NCI-H2081 (cell line): ENCODE measurements around the gene MAPT.
"Not testable (repeated sequence)": the region's sequence is repeated elsewhere in the genome, so short reads cannot be mapped to it uniquely, and the experiment has no call there.

Experiments
- DNase-seq, 2 experiments: peaks; one replicate each; lab custom pipeline; 2025; lab: John Stamatoyannopoulos, UW

Gene MAPT

DNA sequence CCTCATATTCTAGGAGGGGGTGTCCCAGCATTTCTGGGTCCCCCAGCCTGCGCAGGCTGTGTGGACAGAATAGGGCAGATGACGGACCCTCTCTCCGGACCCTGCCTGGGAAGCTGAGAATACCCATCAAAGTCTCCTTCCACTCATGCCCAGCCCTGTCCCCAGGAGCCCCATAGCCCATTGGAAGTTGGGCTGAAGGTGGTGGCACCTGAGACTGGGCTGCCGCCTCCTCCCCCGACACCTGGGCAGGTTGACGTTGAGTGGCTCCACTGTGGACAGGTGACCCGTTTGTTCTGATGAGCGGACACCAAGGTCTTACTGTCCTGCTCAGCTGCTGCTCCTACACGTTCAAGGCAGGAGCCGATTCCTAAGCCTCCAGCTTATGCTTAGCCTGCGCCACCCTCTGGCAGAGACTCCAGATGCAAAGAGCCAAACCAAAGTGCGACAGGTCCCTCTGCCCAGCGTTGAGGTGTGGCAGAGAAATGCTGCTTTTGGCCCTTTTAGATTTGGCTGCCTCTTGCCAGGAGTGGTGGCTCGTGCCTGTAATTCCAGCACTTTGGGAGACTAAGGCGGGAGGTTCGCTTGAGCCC, 116.3 kb downstream of the MAPT start:
- DNase-seq: no peak

DNA sequence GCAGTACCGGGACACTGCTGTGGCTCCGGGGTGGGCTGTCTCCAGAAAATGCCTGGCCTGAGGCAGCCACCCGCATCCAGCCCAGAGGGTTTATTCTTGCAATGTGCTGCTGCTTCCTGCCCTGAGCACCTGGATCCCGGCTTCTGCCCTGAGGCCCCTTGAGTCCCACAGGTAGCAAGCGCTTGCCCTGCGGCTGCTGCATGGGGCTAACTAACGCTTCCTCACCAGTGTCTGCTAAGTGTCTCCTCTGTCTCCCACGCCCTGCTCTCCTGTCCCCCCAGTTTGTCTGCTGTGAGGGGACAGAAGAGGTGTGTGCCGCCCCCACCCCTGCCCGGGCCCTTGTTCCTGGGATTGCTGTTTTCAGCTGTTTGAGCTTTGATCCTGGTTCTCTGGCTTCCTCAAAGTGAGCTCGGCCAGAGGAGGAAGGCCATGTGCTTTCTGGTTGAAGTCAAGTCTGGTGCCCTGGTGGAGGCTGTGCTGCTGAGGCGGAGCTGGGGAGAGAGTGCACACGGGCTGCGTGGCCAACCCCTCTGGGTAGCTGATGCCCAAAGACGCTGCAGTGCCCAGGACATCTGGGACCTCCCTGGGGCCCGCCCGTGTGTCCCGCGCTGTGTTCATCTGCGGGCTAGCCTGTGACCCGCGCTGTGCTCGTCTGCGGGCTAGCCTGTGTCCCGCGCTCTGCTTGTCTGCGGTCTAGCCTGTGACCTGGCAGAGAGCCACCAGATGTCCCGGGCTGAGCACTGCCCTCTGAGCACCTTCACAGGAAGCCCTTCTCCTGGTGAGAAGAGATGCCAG, 117.6 kb downstream of the MAPT start:
- no peak for DNase-seq

DNA sequence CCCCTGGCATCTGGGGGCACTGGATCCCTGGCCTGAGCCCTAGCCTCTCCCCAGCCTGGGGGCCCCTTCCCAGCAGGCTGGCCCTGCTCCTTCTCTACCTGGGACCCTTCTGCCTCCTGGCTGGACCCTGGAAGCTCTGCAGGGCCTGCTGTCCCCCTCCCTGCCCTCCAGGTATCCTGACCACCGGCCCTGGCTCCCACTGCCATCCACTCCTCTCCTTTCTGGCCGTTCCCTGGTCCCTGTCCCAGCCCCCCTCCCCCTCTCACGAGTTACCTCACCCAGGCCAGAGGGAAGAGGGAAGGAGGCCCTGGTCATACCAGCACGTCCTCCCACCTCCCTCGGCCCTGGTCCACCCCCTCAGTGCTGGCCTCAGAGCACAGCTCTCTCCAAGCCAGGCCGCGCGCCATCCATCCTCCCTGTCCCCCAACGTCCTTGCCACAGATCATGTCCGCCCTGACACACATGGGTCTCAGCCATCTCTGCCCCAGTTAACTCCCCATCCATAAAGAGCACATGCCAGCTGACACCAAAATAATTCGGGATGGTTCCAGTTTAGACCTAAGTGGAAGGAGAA, 118.2 kb downstream of the MAPT start:
- DNase-seq: no peak

DNA sequence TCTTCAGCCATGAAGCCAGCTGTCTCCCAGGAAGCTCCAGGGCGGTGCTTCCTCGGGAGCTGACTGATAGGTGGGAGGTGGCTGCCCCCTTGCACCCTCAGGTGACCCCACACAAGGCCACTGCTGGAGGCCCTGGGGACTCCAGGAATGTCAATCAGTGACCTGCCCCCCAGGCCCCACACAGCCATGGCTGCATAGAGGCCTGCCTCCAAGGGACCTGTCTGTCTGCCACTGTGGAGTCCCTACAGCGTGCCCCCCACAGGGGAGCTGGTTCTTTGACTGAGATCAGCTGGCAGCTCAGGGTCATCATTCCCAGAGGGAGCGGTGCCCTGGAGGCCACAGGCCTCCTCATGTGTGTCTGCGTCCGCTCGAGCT, 118.8 kb downstream of the MAPT start:
- no peak for DNase-seq

DNA sequence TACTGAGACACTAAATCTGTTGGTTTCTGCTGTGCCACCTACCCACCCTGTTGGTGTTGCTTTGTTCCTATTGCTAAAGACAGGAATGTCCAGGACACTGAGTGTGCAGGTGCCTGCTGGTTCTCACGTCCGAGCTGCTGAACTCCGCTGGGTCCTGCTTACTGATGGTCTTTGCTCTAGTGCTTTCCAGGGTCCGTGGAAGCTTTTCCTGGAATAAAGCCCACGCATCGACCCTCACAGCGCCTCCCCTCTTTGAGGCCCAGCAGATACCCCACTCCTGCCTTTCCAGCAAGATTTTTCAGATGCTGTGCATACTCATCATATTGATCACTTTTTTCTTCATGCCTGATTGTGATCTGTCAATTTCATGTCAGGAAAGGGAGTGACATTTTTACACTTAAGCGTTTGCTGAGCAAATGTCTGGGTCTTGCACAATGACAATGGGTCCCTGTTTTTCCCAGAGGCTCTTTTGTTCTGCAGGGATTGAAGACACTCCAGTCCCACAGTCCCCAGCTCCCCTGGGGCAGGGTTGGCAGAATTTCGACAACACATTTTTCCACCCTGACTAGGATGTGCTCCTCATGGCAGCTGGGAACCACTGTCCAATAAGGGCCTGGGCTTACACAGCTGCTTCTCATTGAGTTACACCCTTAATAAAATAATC, 119.3 kb downstream of the MAPT start:
- DNase-seq: no peak

DNA sequence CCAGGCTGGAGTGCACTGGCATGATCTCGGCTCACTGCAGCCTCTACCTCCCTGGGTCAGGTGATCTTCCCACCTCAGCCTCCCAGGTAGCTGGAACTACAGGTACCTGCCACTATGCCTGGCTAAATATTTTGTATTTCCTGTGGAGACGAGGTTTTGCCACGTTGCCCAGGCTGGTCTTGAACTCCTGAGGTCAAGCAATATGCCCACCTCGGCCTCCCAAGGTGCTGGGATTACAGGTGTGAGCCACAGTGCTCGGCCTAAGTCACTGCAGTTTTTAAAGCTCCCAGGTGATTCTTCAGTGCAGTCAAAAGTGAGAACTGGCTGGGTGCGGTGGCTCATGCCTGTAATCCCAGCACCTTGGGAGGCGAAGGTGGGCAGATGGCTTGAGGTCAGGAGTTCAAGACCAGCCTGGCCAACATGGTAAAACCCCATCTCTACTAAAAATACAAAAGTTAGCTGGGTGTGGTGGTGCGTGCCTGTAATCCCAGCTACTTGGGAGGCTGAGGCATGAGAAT, 125.1 kb downstream of the MAPT start:
- DNase-seq: not testable (repeated sequence)

DNA sequence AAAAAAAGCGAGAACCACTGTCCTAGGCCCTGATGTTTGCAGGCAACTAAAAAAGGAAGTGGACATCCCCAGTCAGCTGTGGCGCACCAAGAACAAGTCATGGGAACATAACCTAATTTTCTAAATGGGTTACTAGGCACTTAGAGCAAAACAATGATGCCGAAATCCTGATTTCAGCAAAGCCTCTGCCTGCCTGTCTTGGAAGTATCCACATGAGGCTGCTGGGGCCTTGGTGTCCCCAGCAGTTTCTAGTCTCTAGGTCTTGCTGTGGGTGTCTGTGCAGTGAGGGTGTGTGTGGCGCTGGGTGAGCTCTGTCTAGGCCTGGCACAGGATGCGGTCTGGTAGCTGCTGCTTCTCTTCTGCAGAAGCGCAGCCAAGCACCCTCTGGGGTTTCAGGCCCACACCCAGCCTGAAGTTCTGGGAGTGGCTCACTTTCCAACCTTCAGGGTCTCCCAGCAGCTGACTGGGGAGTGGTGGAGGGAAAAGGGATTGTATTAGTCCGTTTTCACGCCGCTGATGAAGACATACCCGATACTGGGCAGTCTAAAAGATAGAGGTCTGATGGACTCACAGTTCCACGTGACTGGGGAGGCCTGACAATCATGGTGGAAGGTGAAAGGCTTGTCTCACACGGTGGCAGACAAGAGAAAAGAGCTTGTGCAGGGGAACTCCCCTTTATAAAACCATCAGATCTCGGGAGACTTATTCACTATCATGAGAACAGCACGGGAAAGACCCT, 125.8 kb downstream of the MAPT start:
- no peak for DNase-seq

DNA sequence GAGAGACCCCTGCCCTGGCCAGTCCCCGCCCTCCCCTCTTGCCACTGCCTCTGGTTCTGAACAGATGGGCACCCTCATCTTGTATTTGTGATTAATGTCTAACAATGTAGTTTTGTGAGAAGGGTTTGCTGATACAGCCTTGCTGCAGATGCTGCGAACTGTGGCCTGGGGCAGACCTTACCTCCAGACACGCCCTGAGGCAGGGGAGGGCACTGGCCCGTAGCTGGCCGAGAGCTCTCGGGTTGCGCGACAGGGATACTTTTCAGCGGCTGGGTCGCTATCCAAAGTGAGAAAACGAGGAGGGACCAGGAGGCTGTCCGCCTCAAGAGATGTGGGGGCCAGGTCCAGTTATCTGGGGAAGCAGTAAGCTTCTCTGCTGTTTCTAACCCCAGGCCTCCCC, 126.6 kb downstream of the MAPT start:
- DNase-seq: no peak

DNA sequence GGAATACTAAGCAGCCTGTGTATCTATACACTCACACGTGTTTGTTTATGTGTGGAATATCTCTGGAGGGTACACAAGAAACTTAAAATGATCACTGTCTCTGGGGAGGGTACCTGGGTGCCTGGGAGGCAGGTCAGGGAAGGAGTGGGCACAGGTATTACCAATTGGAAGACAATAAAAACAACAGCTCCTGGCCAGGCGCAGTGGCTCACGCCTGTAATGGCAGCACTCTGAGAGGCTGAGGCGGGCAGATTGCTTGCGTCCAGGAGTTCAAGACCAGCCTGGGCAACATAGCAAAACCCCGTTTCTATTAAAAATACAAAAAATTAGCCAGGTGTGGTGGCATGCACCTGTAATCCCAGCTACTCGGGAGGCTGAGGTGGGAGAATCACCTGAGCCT, 129.0 kb downstream of the MAPT start:
- not testable (repeated sequence) for DNase-seq

DNA sequence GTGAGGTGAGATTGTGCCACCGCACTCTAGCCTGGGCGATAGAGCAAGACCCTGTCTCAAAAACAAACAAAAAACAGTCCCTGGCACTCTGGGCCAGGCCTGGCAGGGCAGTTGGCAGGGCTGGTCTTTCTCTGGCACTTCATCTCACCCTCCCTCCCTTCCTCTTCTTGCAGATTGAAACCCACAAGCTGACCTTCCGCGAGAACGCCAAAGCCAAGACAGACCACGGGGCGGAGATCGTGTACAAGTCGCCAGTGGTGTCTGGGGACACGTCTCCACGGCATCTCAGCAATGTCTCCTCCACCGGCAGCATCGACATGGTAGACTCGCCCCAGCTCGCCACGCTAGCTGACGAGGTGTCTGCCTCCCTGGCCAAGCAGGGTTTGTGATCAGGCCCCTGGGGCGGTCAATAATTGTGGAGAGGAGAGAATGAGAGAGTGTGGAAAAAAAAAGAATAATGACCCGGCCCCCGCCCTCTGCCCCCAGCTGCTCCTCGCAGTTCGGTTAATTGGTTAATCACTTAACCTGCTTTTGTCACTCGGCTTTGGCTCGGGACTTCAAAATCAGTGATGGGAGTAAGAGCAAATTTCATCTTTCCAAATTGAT, 129.5 kb downstream of the MAPT start:
- no peak for DNase-seq

DNA sequence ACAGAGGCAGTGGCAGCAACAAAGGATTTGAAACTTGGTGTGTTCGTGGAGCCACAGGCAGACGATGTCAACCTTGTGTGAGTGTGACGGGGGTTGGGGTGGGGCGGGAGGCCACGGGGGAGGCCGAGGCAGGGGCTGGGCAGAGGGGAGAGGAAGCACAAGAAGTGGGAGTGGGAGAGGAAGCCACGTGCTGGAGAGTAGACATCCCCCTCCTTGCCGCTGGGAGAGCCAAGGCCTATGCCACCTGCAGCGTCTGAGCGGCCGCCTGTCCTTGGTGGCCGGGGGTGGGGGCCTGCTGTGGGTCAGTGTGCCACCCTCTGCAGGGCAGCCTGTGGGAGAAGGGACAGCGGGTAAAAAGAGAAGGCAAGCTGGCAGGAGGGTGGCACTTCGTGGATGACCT, 130.2 kb downstream of the MAPT start:
- DNase-seq: no peak

DNA sequence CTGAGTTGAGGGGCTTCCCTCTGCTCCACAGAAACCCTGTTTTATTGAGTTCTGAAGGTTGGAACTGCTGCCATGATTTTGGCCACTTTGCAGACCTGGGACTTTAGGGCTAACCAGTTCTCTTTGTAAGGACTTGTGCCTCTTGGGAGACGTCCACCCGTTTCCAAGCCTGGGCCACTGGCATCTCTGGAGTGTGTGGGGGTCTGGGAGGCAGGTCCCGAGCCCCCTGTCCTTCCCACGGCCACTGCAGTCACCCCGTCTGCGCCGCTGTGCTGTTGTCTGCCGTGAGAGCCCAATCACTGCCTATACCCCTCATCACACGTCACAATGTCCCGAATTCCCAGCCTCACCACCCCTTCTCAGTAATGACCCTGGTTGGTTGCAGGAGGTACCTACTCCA, 130.7 kb downstream of the MAPT start:
- DNase-seq: no peak

DNA sequence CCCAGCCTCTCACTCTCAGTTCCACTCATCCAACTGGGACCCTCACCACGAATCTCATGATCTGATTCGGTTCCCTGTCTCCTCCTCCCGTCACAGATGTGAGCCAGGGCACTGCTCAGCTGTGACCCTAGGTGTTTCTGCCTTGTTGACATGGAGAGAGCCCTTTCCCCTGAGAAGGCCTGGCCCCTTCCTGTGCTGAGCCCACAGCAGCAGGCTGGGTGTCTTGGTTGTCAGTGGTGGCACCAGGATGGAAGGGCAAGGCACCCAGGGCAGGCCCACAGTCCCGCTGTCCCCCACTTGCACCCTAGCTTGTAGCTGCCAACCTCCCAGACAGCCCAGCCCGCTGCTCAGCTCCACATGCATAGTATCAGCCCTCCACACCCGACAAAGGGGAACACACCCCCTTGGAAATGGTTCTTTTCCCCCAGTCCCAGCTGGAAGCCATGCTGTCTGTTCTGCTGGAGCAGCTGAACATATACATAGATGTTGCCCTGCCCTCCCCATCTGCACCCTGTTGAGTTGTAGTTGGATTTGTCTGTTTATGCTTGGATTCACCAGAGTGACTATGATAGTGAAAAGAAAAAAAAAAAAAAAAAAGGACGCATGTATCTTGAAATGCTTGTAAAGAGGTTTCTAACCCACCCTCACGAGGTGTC, 131.3 kb downstream of the MAPT start:
- DNase-seq: no peak

DNA sequence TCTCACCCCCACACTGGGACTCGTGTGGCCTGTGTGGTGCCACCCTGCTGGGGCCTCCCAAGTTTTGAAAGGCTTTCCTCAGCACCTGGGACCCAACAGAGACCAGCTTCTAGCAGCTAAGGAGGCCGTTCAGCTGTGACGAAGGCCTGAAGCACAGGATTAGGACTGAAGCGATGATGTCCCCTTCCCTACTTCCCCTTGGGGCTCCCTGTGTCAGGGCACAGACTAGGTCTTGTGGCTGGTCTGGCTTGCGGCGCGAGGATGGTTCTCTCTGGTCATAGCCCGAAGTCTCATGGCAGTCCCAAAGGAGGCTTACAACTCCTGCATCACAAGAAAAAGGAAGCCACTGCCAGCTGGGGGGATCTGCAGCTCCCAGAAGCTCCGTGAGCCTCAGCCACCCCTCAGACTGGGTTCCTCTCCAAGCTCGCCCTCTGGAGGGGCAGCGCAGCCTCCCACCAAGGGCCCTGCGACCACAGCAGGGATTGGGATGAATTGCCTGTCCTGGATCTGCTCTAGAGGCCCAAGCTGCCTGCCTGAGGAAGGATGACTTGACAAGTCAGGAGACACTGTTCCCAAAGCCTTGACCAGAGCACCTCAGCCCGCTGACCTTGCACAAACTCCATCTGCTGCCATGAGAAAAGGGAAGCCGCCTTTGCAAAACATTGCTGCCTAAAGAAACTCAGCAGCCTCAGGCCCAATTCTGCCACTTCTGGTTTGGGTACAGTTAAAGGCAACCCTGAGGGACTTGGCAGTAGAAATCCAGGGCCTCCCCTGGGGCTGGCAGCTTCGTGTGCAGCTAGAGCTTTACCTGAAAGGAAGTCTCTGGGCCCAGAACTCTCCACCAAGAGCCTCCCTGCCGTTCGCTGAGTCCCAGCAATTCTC, 132.1 kb downstream of the MAPT start:
- no peak for DNase-seq

DNA sequence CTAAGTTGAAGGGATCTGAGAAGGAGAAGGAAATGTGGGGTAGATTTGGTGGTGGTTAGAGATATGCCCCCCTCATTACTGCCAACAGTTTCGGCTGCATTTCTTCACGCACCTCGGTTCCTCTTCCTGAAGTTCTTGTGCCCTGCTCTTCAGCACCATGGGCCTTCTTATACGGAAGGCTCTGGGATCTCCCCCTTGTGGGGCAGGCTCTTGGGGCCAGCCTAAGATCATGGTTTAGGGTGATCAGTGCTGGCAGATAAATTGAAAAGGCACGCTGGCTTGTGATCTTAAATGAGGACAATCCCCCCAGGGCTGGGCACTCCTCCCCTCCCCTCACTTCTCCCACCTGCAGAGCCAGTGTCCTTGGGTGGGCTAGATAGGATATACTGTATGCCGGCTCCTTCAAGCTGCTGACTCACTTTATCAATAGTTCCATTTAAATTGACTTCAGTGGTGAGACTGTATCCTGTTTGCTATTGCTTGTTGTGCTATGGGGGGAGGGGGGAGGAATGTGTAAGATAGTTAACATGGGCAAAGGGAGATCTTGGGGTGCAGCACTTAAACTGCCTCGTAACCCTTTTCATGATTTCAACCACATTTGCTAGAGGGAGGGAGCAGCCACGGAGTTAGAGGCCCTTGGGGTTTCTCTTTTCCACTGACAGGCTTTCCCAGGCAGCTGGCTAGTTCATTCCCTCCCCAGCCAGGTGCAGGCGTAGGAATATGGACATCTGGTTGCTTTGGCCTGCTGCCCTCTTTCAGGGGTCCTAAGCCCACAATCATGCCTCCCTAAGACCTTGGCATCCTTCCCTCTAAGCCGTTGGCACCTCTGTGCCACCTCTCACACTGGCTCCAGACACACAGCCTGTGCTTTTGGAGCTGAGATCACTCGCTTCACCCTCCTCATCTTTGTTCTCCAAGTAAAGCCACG, 133.0 kb downstream of the MAPT start:
- DNase-seq: no peak

DNA sequence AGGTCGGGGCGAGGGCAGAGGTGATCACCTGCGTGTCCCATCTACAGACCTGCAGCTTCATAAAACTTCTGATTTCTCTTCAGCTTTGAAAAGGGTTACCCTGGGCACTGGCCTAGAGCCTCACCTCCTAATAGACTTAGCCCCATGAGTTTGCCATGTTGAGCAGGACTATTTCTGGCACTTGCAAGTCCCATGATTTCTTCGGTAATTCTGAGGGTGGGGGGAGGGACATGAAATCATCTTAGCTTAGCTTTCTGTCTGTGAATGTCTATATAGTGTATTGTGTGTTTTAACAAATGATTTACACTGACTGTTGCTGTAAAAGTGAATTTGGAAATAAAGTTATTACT, 133.6 kb downstream of the MAPT start:
- DNase-seq: no peak

DNA sequence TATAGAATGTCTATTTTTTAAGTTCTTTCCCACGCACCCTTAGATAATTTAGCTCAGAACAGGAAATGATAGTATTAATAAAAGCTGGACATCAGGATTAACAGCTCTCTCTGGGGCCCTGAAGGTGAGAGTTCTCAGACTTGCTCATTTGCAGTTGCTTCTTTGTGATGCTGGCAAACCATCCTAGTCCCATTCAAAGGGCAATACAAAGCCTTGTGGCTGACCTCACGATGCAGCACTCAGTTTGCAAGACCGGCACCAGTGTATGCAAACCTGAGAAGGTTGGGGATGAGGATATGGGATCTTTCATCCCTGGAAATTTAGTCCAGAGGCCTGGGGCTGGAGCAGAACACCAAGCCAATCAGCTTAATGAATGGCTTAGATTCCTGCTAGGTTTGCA, 134.0 kb downstream of the MAPT start:
- no peak for DNase-seq

DNA sequence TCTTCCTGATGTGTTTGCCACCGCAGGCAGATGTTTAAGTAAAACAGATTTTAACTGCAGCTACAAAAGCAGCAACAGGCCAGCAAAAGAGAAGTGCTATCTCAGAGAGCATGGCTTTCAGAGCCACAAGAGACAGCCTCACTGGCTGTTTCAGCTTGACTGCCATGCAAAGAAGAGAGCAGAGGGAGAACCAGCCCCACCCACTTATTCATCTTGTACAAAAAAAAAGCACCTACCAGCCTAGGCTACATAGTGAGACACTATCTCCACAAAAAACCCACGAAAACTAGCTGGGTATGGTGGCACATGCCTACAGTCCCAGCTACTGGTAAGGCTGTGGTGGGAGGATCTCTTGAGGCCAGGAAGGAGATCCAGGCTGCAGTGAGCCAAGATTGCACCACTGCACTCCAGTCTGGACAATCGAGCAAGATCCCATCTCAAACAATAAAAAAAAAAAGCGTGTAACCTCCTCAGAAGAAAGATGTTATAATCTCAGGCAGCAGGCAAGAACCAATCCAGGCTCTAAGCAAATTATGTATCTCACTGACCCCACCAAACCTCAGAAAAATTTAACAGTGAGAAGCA, 134.7 kb downstream of the MAPT start:
- no peak for DNase-seq

DNA sequence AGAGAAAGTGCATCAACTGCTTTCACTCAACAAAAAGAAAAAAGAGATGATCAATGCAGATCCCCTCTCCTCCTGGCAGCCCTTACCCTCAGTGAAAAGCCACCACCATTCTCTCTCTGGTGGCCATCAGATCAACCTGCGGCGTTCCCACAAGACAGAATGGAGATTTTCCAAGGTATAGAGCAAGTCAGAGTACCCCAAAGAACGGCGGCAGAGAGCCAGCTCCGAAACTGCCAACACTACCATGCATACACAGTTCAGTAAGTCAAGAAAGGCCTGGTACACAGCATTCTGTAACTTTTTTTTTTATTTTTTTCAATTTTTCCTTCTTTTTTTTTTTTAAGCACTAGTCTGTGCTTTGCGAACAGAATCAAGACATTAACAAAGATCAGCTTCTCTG, 135.3 kb downstream of the MAPT start:
- DNase-seq: no peak
